Stimulated activated CD8-positive, alpha-beta memory T cell treated with anti-CD3 and anti-CD28 coated beads, Interleukin-12 subunit alpha, Interleukin-12 subunit beta, amount 100 ng/mL, for 1 hour (primary cell): ENCODE results near the gene TEX14.

ENCODE experiments used
- DNase-seq: peaks from one replicate; pipeline ENCODE4 v3.0.0-alpha.2; 2020; ENCODE audit warnings: low read depth

The TEX14 gene

DNA sequence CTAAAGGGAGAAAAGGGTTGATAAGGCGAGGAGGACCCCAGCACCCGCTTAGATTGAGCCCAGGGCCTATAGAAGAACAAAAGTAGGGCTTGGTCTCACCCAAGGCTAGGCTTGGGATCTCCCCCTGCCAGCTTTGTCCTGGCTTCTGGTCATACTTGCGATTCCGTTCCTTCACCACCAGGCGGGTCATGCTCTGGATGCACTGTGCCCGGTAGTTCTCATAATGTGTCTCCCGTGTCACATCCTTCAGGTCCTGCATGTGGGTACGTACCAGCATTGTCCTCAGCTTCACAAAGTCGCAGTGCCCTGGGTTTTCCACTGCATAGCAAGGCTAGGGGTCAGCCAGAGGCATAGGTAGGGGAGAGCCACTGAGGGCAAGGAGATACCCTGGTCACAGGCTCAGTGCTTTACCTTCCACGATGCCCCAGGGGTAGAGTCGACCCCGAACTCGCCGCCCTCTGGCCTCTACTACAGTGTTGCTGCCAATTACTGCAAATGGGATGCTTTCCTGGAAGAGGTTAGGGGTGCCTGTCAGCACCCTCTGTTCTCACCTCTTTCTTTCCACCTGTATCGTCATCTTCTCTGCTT, 170.9 kb downstream of the TEX14 start:
- DNase-seq: no peak

DNA sequence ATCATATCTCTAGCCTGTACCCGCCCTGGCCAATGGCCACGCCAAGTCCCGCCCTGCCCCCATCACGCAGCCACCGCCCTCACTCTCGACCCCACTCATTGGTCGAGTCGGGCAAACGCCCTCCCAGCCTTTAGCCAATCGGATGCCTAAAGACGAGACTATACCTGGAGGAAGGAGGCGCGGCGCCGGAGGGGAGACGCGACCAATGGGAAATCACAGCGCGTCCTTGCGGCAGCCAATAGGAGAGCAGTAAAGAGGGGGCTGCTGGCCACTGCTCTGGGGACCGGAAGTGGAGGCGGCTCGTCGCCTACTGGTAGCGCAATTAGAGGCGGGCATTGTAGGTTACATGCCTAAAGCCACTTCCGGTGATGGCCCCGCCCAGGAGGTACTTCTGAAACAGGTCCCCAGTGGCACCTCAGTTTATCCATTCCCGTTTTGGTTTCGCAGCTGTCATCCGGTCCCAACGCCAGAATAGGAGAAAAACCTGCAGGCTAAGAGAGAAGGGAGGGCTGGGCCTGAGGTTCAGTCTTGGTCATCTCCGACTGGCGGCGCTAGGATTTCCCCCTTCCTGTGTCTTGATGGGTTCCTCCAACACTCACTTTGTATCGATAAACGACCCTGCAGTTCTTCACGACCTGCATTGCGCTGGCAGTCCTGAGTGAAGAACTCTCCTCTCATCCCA, 173.8 kb downstream of the TEX14 start:
- DNase-seq: peak; percentile 98

GRCh38 chr17:58517378-58517927, 174.4 kb downstream of the TEX14 start:
- no peak for DNase-seq

DNA sequence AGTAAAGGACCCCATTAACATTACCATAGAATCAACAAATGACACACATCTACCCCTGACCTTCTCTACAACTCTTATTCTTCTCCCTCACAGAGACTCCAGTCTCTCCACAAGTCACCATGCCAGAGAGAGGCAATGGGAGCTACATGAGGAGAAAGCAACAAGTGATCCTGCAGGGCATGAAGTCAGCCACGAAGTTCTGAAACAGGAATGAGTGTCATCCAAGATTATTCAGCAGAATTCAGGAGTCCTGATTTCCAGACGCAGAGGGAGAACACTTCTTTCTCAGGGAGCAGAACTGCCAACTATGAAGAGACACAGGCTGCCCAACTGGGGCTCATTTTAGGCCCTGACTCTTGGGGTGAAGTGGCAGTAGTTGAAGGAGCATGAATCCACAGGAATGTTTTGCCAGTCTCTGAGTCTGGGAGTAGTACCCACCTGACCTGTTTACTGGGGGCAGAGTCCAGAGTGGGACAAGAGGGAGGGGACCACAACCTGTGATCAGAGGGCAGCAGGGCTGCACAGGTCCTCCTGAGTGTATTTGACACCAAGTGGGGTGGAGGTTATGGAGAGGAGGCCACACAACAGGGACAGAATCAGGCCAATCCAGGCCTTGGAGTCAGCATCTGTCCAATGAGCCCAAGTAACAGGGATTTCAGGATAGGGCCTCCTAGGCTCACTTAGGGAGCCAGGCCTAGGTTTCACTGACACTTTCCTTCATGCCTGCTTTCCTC, 175.0 kb downstream of the TEX14 start:
- no peak for DNase-seq

- no peak for DNase-seq
Measured at GRCh38 chr17:58515286-58515685, 176.6 kb downstream of the TEX14 start.

- no peak for DNase-seq
Measured at GRCh38 chr17:58514770-58515157, 177.1 kb downstream of the TEX14 start.

- DNase-seq: peak; percentile 56
Measured at GRCh38 chr17:58513965-58514769, 177.7 kb downstream of the TEX14 start, which contains the start of gene MTMR4. MTMR4 (minus strand) TSS chr17:58514638; CDS start chr17:58514407, 231 bp downstream.

GRCh38 chr17:58513267-58513964, 178.4 kb downstream of the TEX14 start:
- no peak for DNase-seq

- no peak for DNase-seq
Measured at GRCh38 chr17:58510075-58510474, 181.8 kb downstream of the TEX14 start.

DNA sequence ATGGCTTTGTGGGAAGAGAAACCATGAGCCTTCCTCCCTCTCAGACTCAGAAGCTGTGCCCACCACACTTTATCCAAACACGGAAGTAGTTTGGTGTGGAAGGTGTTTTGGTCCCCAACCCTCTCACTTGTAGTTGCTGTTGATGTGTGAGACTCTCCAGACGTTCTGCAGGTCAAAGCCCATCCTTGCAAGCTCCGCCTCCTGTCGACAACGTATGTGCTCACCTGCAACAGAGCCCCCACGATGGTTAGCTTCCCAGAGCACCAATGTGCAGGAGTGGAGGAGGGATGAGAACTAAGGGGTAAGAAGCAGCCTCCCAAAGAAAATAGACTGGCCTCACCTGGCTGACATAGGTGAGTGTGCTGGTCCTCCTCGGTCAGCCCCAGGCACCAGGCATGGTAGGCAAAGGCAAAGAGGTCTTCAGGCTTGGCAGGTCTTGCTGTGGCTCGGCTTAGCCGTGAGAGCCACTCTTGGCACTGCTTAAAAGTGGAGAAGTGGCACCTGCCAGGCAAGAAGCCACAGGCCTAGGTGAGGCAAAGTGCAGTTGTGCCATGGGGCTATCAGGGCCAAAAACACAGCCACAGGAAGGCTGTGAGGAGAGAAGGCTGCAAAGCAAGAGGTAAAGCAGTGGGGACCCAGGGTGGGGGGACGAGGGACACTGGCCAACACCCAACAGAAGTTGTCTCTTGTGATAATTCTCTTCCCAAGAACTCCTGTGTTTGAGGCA, 183.3 kb downstream of the TEX14 start:
- no peak for DNase-seq

- DNase-seq: no peak
Measured at GRCh38 chr17:58507123-58507634, 184.7 kb downstream of the TEX14 start.
